Stimulated activated naive CD8-positive, alpha-beta T cell treated with anti-CD3 and anti-CD28 coated beads, Interleukin-15, Interleukin-2, amounts not matched to agents 100 U/mL and 50 U/mL, for 24 hours (primary cell): ENCODE data around the gene MRPL36.
A peak's percentile ranks its signal among the peaks of the same experiment; 100 is the strongest.

Experiments used
- ATAC-seq: fragments of 150-1000 bp; cut with Tn5 transposase; one replicate; pipeline ENCODE4 v1.10.0; 2021
- DNase-seq: peaks from one replicate; pipeline ENCODE4 v3.0.0; 2021

Gene MRPL36

GRCh38 chr5:1781726-1782384 lies 17.8 kb downstream of the MRPL36 start:
- DNase-seq (no peak), ATAC-seq (no peak)

- no peak for DNase-seq
- ATAC-seq: no peak
These were observed 18.5 kb downstream of the MRPL36 start for GRCh38 chr5:1781107-1781506.

- DNase-seq (no peak), ATAC-seq (no peak)
These were observed 19.1 kb downstream of the MRPL36 start for GRCh38 chr5:1780614-1780930.

DNA sequence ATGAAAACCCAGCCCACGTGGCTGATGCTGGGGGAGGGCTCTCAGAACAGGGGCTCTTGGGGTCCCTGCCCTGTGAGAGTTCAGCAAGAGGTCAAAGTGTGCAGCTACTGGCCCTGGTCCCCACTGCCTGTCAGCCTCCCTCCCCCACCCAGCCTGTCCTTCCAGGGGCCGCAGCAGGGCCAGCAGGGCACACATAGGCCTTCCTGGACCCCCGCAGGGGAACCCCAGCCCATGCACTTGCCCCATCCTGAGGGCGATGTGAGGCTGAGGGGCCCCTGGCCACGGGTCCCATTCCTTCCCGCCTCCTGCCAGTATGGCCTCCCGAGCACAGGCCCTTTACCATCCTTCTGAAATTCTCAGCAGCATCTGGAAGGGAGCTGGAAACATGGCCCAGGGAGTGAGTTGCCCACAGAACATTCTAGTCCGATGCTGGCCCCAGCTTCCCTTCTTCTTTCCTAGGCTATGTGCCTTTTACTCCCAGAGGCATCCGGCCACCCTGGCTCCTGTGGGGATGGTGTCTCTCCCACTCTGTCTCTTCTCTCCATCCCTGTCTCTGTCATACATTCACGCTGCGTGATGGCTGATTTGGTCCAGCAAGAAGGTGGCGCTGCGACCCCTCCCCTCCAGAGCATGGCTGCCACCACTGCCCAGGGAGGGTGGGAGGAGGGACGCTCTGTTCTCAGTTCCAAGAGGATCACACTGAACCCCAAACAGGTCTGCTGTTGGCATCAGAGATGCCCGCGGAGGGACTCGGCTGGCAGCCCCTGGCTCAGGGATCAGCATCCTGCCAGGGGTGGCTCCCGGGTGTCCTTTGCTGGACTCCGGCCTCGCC lies 19.6 kb downstream of the MRPL36 start:
- no peak for ATAC-seq
- no peak for DNase-seq

DNA sequence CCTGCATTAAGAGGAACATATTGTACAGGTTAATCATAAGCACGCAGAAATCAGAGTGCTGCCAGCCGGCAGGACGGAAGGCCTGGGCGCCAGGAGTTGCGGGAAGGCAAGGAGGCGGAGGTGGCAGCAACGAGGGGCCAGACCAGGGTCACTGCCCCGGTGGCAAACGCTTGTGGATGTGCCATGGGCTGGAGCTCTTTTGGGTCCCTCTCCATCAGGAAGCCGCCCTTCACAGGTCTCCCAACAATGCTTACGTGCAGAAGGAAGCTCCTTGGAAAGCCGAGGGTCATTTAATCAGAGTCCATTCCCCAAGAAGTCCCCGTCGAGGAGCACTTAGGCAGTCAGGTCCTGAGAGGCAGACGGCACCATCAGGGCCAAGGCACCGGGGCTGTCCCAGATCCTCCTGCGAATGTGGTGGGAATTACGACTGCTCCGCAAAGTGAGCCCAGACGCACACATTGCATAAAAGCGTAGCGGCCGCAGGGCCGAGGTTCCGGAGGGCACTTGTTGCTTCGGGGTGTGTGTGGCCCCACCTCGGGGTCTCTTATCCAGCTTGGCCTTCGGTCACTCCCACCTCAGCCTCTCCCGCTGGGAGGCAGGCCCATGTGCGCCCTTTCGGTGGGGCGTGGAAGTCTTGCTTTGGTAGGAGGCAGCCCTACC lies 20.5 kb downstream of the MRPL36 start:
- ATAC-seq: no peak
- DNase-seq: no peak

- no peak for DNase-seq
- ATAC-seq: no peak
These were observed 21.3 kb downstream of the MRPL36 start for GRCh38 chr5:1778138-1779020.

GRCh38 chr5:1777281-1778137 lies 22.1 kb downstream of the MRPL36 start:
- DNase-seq (no peak), ATAC-seq (peak; percentile 21)

DNA sequence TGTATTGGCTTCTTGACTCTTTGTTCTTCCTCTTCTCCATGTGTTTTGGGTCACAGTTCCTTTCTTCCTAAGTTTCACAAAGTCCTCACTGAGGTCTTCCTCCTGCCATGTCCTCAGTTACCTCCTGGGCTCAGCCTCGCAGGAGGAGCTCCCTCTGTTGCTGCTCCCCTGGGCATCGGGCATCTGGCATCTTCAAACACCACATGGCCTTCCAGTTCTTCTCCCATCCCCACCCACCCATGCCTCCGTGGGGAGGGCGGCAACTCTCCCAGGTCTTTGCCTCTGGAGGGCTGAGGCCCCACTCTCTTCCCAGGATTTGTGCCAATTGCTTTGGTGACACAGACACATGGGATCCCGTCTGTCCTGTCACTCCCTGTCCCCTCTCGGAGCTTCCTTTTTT lies 22.8 kb downstream of the MRPL36 start:
- no peak for ATAC-seq
- no peak for DNase-seq

GRCh38 chr5:1772634-1773033 lies 27.0 kb downstream of the MRPL36 start:
- ATAC-seq (no peak), DNase-seq (no peak)

- DNase-seq (no peak), ATAC-seq (no peak)
These were observed 28.2 kb downstream of the MRPL36 start for GRCh38 chr5:1771149-1772065.

- no peak for ATAC-seq
- DNase-seq: no peak
These were observed 29.2 kb downstream of the MRPL36 start for GRCh38 chr5:1770443-1770802.

DNA sequence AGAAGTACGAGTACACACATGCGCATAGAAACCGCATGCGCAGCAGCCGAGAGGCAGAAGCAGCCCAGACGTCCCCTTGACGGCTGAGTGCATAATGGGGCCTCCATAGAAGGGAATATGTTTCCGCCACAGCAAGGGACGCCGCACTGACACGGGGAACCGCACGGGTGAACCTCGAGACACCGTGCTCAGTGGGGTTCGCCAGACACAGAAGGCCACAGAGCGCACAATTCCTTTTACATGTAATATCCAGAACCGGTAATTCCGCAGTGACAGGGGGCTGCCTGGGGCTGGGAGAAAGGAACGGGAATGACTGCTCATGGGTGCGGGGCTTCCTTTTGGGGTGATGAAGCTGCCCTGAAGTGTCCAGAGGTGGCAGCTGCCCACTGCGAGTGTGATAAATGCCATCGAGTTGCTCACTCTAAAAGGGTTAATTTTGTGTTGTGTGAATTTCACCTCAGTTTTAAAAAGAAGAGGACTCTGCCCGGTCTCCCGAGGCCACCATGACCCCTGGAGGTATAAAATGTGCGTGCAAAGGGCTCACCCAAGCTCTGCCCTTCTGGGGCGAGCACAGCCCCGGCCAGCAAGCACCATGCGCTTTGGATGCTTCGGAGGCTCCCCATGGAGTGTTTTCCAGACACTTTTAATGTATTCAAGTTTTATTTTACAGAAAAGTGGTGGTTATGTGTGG lies 29.7 kb downstream of the MRPL36 start:
- DNase-seq: no peak
- no peak for ATAC-seq

DNA sequence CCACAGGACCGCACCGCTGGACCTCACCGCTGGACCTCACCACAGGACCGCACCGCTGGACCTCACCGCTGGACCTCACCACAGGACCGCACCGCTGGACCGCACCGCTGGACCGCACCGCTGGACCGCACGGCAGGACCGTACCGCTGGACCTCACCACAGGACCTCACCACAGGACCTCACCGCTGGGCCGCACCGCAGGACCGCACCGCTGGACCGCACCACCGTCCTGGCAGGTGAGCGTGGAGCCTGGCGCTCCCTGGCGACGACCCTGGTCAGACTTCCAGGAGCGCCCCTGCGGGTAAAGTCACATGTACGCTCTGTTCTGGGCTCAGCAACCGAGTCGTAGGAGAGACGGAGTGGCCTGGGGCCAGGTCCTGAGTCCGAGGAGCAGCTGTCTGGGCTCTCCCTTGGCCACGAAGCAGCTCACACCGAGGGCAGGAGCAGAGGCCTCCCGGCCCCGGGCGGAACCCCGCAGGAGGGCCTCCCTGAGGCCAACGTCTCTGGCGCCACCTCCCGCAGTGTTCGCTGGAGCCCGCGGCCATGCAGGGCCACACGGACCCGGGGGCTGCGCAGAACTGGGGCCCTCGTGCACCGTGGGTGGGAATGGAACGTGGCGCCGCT lies 30.5 kb downstream of the MRPL36 start:
- DNase-seq: no peak
- no peak for ATAC-seq

DNA sequence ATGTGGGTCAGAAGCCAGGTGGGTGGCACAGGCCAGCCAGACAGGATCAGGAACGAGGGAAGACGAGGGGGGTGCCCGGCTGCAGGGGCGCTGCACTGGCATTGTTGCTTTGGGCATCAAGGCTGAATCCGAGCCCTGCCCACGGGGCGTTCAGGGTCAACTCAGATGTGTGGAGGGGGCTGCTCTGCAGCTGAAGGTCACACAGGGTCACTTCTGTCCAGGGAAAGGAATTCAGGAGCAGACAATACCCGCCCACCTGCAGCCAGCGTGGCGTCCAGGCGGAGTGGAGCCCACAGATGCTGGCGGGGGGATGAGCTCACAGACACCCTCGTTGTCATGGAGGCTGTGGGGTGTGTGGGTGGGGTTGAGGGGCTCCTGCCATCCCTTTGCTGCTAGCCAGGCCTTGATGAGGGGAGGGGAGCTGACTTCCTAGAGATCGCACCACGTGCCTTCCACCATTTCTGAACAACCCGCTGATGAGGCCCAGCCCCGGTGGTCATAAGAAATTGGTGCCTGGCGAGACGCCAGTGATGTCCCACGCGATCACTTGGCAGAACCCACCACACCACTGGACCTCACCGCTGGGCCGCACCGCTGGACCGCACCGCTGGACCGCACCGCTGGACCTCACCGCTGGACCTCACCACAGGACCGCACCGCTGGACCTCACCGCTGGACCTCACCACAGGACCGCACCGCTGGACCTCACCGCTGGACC lies 31.2 kb downstream of the MRPL36 start:
- DNase-seq (no peak), ATAC-seq (no peak)

DNA sequence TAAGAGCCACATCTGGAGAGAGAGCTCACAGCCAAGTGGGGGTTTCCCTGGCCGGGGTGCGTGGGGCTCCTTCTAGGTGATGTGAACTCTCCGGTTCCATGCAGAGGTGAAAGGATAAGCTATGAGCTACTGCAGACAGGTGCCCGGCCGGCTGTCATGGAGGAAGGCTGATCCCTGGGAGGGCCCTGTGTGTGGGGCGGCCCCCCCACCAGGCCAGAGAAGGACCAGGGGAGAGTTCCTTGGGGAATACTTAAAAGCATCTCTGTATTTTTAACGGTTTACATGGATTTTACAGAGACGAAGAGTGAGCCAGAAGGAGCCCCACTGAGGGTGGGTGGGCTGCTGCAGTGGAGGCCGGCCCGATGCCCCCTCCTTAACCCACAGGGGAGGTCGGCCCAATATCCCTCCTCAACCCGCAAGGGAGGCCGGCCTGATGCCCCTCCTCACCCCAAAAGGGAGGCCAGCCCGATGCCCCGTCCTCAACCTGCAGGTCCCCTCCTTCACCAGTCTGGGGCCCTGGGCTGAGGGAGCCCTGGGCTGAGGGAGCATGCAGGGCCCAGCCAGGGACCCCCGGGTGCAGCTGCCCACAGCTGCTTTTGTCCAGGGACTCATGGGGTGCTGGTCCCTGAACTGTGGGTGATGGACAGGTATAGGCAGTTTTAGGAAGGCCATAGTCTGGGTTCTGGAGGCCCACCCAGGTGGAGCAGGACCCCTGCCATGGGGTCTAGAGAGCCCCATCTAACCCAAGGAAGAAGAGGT lies 31.9 kb downstream of the MRPL36 start:
- DNase-seq: no peak
- no peak for ATAC-seq

DNA sequence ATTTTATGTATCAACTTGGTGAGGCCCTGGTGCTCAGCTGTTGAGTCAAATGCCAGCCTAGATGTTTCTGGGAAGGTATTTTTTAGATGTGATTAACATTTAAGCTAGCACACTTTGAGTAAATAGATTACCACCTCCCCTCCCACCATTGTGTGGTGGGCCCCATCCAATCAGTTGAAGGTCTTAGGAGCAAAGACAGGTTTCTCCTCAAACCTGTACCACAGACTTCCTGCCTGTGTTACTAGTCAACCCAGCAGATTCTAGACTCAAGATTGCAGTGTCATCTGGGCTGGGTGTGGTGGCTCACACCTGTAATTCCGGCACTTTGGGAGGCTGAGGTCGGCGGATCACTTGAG lies 33.8 kb downstream of the MRPL36 start:
- ATAC-seq: no peak

GRCh38 chr5:1765141-1765879 lies 34.3 kb downstream of the MRPL36 start:
- ATAC-seq (no peak), DNase-seq (no peak)

More for the DNA sequence above, 33.8 kb downstream of the MRPL36 start:
- DNase-seq: no peak
